Fibroblast of pulmonary artery (primary cell): ENCODE measurements around the gene SLC25A6.
"Not testable (repeated sequence)": the region's sequence is repeated elsewhere in the genome, so short reads cannot be mapped to it uniquely, and the experiment has no call there.

Experiments
- DNase-seq: peaks from one replicate; pipeline ENCODE4 v3.0.0-alpha.2; 2010; ENCODE audit warnings: low read depth
- H3K4me3 ChIP-seq: replicated peaks from 2 replicates; pipeline ENCODE4 v1.5.1; 2011; ENCODE audit warnings: low read depth, mild to moderate bottlenecking, control low read depth, low read length, moderate library complexity
- TF ChIP-seq, protein P1 (sequence below): IDR thresholded peaks from 2 replicates; pipeline ENCODE4 v1.5.1; 2011; ENCODE audit warnings: mild to moderate bottlenecking, control low read depth, low read length, inconsistent platforms; ENCODE audit errors: missing control alignments

The SLC25A6 gene

DNA sequence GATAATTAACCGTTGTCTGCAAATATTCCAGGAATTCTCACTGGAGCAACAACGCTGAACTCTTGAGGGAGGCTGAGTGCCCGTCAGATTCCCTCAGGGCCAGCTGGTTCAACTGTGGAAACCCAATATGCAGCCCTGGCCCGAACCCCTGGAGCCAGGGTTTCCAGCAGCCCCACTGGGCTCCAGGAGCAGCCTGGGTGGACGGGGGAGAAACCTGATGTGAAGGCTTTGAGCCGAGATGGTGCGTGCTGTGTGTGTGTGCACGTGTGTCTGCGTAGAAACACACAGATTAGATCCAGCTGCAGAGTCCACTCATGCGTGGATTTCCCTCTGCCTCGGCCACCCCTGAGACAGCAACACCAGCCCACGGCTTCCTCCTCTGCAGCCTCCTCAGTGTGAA is 19.4 kb upstream of the SLC25A6 start:
- H3K4me3 ChIP-seq = no peak overlapping the region
- TF ChIP-seq, protein P1, sequence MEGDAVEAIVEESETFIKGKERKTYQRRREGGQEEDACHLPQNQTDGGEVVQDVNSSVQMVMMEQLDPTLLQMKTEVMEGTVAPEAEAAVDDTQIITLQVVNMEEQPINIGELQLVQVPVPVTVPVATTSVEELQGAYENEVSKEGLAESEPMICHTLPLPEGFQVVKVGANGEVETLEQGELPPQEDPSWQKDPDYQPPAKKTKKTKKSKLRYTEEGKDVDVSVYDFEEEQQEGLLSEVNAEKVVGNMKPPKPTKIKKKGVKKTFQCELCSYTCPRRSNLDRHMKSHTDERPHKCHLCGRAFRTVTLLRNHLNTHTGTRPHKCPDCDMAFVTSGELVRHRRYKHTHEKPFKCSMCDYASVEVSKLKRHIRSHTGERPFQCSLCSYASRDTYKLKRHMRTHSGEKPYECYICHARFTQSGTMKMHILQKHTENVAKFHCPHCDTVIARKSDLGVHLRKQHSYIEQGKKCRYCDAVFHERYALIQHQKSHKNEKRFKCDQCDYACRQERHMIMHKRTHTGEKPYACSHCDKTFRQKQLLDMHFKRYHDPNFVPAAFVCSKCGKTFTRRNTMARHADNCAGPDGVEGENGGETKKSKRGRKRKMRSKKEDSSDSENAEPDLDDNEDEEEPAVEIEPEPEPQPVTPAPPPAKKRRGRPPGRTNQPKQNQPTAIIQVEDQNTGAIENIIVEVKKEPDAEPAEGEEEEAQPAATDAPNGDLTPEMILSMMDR = no peak
- DNase-seq = no peak

DNA sequence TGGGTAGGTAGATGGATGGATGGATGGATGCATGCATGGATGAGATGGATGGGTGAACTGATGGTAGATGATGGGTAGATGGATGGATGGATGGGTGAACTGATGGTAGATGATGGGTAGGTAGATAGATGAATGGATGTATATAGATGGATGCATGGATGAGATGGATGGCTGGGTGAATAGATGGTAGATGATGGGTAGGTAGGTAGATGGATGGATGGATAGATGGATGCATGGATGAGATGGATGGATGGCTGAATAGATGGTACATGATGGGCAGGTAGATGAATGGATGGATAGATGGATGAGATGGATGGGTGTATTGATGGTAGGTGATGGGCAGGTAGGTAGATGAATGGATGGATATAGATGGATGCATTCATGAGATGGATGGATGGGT is 15.1 kb upstream of the SLC25A6 start:
- DNase-seq = no peak
- no peak overlapping the region for H3K4me3 ChIP-seq
- TF ChIP-seq, protein P1 = no peak

DNA sequence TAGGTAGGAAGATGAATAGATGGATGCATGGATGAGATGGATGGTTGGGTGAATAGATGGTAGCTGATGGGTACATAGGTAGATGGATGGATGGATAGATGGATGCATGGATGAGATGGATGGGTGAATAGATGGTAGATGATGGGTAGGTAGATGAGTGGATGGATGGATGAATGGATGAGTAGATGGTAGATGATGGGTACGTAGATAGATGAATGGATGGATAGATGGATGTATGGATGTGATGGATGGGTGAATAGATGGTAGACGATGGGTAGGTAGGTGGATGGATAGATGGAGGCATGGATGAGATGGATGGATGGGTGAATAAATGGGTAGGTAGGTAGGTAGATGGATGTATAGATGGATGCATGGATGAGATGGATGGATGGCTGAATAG is 13.9 kb upstream of the SLC25A6 start:
- not testable (repeated sequence) for DNase-seq, H3K4me3 ChIP-seq

DNA sequence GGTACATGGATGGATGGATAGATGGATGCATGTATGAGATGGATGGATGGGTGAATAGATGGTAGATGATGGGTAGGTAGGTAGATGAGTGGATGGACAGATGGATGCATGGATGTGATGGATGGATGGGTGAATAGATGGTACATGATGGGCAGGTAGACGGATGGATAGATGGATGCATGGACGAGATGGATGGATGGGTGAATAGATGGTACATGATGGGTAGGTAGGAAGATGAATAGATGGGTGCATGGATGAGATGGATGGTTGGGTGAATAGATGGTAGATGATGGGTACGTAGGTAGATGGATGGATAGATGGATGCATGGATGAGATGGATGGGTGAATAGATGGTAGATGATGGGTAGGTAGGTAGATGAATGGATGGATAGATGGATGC is 12.0 kb upstream of the SLC25A6 start:
- DNase-seq, H3K4me3 ChIP-seq: not testable (repeated sequence)

DNA sequence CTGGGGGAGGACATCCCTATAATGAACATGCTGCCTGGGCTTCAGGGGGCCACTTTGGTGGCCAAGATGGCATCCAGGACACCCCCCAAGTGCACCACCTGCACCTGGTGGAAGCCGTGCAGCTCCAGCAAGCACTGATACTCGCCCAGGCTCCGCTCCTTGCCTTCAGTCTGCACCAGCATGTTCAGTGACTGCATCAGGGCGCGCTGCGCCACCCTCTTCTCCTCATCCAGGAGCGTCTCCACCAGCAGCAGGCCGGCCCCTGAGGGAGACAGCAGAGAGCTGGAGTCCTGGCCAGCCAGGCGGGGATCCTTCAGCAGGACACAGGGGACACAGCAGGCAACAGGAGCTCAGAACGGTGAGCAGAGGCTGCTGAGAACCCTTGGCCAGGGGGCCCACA is 11.3 kb upstream of the SLC25A6 start:
- TF ChIP-seq, protein P1 = no peak
- no peak overlapping the region for H3K4me3 ChIP-seq
- DNase-seq = no peak

DNA sequence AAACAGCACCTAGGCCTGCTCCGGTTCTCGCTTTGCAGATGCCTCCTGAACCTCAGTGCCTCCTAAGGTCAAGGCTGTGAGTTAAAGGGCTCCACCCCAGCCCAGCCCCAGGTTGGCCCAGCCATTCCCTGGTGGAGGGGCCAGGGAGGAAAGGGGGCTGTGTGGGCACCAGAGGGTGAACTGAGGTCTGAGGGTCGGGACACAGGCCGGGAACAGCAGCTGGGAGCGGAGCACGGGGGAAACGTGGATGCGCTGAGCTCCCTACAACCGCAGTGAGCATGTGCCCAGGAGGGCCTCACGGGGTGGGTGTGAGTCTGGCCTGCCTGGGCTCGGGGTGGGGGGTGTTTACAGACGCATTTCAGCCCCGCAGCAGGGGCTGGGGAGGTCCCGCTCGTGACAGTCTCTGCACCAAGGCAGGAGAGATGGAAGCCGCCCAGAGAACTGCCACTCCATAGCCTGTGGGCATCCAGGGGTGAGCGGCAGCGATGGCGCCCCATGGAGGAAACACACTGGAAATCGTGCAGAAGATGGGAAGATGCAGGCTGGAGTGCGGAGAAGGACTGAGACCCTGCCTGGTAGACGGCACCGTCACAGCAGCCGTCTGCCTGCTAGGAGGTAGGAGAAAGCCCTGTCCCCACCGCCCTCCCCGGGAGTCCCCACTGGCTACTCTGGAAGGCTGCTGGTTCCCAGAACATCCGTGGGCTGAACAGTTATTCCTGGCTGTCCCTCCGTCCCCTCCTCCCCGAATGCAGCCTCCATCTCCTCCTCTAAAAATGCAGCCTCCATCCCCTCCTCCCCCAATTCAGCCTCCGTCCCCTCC is 9.9 kb upstream of the SLC25A6 start:
- DNase-seq = no peak
- TF ChIP-seq, protein P1 = no peak
- no peak overlapping the region for H3K4me3 ChIP-seq

DNA sequence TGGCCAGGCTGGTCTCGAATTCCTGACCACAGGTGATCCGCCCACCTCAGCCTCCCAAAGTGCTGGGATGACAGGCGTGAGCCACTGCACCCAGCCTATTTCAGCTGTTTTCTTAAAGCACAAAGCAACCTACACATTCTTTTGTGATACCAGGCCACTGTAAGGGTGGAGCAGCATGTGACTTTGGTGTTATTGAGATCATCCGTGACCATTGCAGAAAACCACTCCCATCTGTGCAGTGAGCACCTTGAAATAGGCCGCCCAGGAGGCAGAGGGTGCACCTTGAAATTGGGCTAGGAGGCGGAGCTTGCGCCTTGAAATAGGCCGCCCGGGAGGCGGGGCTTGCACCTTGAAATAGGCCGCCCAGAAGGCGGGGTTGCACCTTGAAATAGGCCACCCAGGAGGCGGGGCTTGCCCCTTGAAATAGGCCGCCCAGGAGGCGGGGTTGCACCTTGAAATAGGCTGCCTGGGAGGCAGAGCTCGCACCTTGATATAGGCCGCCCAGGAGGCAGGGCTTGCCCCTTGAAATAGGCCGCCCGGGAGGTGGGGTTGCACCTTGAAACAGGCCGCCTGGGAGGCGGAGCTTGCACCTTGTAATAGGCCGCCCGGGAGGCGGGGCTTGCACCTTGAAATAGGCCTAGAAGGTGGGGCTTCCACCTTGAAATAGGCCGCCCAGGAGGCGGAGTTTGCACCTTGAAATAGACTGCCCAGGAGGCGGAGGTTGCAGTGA is 9.0 kb upstream of the SLC25A6 start:
- no peak for DNase-seq
- TF ChIP-seq, protein P1 = no peak
- H3K4me3 ChIP-seq = no peak overlapping the region

DNA sequence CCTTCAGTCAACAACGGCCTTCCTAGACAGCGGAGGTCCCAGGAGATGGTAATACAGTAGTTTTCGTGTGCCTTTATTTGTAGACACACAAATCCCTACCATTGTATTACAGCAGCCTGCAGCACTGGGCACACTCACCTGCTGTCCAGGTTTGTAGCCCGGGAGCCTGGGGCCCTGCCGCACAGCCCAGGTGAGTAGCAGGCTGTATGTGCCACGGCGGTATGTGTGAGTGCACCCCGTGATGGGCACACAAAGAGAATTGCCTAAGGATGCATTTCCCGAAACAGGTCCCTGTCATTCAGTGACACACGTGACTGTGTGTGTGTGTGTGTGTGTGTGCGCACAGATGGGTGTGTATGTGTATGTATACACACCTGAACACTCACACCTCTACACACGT is 8.1 kb upstream of the SLC25A6 start:
- no peak for DNase-seq
- no peak overlapping the region for H3K4me3 ChIP-seq
- TF ChIP-seq, protein P1 = no peak
